HG03432 (cell line): ENCODE results near the gene ATXN7L3B.
A peak's percentile ranks its signal among the peaks of the same experiment; 100 is the strongest.
"Not testable (repeated sequence)": the region's sequence is repeated elsewhere in the genome, so short reads cannot be mapped to it uniquely, and the experiment has no call there.

Experiments
- ATAC-seq: cut with Tn5 transposase; IDR thresholded peaks from one replicate; pipeline ENCODE4 v1.9.1; 2021; ENCODE audit warnings: mild to moderate bottlenecking, moderate library complexity; ENCODE audit not compliant: unreplicated experiment

The ATXN7L3B gene, protein sequence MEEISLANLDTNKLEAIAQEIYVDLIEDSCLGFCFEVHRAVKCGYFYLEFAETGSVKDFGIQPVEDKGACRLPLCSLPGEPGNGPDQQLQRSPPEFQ

DNA sequence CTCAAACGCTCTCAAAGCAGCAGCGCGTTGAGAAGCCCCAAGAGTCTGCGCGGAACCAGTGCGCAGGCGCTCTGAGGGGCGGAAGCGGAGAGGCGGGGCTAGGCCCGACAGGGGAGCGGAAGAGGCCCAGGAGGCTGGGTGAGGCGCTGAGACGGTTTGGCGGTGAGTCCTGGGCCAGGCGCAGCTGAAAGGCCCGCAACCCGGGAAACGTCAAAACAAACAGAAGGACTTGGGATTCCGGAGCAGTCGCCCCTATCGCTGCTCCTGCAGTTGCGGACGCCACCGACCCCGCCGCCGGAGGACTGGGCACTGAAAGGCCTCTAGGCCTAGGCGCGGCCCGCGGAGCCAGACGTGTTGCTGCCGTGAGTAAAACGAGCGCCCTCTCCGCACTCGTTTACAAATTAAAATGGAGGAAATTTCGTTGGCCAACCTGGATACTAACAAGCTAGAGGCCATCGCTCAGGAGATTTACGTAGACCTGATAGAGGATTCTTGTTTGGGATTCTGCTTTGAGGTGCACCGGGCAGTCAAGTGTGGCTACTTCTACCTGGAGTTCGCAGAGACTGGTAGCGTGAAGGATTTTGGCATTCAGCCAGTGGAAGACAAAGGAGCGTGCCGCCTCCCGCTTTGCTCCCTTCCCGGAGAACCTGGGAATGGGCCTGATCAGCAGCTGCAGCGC, at the start of gene ATXN7L3B:
TSS of gene ATXN7L3B (plus strand) at position 129 of the 679 bp plus-strand sequence. CDS start at position 407, 278 bp downstream.
- peak; percentile 99 for ATAC-seq

DNA sequence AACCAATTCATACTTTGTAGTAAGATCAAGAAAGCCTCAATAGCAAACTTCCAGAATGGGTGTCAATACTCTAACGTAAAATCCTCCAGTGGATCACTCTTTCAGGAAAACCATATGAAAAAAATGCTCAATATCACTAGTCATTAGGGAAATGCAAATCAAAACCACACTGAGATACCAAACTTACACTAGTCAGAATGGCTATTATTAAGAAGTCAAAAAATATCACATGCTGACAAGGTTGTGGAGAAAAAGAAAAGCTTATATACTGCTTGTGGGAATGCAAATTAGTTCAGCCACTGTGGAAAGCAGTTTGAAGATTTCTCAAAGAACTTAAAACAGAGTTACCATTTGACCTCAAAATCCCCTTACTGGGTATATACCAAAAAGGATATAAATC, 49.5 kb upstream of the ATXN7L3B start:
- ATAC-seq, result peak; percentile 68

DNA sequence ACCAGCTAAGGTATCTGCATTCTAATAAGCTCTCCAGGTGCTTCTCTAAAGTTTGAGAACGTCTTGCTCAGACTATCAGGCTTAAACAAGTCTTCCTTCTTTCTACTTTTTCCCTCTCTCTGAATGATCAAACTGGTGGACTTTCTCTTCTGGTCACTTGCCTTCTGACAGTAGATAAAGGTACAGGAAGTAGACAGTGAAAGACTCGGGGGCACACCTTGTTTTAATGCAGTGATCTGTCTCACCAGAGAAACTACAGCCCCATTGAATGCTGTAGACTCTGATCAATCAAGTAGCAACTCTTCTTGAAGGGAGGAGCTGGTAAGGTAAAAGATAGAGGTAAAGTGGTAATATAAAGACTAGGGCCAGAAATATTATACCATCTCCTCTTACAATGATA, 48.1 kb upstream of the ATXN7L3B start:
- ATAC-seq, result no peak

DNA sequence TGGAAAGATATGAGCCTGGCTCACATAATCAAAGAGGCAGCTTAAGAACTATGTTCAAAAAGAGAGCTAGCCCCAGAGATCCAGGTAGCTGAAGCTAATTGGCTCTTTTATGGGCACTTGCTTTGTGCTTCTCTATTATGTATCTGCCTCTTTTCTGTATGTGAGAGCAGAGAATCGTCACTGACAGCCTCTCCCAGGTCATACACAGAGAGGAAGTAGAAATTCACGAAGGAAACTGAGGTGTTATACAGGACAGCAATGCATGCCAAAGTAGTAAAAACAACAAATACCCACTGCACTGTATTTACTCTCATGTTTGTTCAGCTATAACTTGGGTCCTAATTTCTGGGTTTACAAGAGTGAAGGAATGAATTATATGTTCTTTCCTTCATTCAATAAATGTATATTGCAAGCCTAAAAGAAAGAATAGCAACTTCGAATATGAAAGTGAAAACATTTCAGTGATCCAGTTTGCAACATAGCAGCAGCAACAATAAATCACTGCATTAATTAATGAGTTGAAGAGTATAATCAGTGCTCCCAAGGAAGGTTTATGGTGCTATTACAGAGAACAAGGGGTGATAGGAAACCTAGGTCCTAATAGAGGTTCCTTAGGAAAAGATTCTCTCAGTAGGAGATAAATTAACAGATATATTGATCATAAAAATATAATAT, 47.1 kb upstream of the ATXN7L3B start:
- peak; percentile 80 for ATAC-seq

DNA sequence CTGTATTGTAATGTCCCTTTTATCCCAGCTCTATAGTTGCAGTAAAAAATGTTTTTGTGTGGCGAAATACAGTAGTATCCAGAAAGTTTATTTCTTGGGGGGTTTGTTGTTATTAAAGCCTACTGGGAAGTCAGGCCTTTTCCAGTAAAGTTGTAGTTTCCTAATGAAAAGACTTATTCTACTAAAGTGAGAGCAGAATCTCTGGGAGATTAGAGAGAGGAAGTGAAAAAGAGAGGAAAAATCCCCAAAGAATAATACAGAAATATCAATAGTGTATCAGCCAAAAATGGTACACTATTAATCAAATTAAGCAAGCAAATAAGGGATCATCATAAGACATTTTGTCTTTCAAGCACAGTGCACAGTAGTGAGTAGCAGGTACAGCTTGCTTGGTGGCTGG, 46.3 kb upstream of the ATXN7L3B start:
- ATAC-seq, result no peak

DNA sequence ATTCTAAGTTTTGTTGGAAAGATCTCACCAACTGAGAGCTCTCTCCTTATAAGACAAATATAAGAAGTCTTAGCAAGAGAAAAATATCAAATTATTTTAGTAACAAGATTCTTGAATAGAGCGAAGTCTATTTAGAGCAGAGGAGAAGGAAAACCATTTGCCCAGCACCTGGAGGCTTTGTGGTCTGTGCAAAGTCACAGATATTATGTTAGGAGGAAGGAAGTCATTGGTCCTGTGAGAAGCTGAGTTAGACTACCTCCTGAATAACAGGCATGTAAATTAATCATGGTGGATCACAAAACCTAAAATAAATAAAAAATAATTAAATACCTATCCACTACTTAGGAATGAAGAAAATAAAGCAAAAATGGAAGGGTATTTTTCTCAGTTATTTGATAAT, 38.4 kb upstream of the ATXN7L3B start:
- no peak for ATAC-seq

DNA sequence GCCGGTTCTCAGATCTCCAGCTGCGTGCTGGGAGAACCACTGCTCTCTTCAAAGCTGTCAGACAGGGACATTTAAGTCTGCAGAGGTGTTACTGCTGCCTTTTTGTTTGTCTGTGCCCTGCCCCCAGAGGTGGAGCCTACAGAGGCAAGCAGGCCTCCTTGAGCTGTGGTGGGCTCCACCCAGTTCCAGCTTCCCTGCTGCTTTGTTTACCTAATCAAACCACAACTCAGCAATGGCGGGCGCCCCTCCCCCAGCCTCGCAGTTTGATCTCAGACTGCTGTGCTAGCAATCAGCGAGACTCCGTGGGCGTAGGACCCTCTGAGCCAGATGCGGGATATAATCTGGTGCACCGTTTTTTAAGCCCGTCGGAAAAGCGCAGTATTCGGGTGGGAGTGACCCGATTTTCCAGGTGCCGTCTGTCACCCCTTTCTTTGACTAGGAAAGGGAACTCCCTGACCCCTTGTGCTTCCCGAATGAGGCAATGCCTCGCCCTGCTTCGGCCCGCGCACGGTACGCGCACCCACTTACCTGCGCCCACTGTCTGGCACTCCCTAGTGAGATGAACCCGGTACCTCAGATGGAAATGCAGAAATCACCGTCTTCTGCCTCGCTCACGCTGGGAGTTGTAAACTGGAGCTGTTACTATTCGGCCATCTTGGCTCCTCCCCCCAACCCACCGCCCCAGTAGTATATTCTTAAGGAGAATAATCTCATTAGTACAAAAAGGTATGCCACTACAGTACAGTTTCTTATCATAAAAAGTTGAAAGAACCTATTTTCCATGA, 28.6 kb upstream of the ATXN7L3B start:
- not testable (repeated sequence) for ATAC-seq

DNA sequence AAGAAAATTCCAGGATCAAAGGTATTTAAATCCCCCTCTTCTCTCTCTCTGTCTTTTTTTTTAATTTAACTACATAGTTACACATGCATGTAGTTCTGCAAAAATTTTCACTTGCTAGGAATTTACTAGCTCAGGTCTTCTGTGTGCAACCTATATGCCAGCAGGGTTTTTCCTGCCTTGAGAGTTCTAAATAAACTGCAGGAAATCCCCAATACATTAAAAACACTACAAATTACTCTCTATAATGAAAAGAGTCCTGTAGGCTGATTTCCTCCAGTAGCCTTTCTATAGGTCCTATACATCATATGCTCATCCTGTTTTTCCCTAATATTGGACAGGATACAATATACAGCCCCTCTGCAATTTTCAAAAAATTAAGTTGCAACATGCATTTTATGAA, 27.7 kb upstream of the ATXN7L3B start:
- no peak for ATAC-seq

DNA sequence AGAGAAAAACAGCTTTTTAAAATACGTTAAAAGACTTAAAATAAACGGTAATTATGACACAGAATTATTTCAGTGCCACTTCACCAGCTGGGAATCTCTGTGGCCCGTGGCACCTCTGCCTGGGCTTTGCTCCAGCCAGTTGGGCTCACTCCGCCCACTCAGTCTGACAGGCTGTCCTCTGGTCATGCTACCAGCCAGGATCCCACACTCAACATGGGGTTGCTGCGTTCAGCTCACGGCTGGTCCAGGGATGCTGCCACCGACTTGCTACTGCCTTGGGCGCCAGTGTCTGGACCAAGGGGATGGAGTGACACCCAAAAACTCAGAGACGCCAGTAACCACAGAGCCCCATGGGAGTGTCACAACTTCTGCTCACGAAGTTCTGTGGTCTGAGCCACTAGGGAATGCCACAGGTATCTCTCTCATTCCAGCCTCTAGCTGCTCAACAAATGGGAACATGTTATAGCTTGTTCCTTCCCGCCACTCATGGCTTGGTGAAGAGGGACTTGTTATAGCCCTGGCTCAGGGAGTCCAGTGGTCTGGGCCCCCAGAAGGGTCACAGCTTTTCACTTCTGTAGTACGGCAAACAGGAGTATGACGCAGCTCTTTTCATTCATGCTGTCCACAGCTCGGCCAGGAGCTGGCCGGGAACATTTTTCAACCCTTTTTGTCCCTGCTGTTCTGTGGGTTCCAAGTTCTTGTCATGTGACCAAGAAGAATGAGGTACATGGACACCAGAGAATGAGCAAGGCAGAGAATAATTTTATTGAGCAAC, 23.4 kb upstream of the ATXN7L3B start:
- ATAC-seq, result no peak

DNA sequence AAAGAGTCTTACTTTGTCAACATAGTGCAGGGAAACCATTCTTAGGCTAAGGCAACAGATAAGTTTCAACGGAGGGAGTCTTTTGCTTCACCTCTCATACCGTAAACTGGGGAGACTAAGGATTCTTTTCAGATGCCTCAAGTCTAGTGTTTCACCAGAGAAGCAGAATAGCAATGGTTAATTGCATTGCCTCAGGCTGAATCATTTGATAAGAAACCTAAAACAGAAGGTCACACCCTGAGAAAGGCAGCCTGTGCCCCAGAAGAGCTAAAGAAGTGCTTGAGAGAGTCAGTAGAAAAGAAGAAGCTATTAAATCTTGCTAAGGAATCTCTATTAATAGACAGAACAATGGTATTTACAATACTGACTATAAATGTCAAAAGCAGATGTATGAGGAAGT, 21.8 kb upstream of the ATXN7L3B start:
- no peak for ATAC-seq

DNA sequence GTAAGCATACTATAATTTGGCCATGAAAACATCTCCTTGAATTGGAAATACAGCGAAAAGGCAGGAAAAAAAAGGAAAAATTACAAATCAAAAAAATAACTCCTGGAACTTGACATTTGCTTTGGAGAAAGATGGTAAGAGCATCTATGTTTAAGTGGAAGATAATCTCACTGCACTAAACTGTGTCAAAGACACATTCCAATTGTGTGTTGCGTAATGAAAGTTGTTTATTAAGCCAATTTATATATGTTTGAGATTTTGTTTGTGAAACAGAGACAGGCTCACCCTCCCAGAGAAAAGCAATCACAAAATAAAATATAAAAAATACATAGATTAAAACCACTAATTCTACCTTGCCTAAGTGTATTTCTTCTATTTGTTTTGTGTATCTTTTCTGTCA, 11.1 kb upstream of the ATXN7L3B start:
- no peak for ATAC-seq

DNA sequence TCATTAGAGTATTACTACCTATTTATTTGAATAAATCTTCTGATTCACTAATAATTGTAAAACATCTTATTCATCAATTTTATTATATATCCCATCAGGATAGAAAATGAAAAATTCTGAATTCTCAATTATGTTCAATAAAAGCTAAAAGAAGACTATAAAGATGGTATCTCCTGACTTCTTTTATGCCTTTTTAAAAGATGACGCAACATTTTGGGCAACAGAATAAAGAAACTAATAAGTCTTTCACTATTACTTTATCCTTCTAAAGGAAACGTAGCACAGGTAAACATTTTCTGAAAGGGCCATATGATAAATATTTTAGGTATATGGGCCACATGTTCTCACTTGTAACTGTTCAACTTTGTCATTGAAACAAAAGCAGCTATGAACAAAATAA, 10.1 kb upstream of the ATXN7L3B start:
- no peak for ATAC-seq

DNA sequence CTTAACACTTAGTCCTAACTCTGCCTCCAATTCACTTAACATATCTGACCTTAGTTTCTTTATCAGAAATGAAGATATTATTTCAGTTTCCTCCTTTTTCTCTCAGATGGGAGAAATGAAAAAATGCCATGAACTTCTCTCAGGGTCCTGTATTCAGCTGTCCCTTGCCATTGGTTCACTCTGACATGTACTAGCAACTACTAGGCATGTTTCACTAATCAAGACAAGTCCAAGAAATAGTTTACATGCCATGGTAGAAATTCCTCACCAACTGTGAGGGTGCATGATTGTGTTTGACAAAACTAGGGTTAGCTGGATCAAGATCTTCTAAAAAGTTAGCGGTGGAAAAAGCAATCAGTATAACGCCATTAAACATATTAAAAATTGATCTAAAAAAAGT, 7.0 kb upstream of the ATXN7L3B start:
- no peak for ATAC-seq

DNA sequence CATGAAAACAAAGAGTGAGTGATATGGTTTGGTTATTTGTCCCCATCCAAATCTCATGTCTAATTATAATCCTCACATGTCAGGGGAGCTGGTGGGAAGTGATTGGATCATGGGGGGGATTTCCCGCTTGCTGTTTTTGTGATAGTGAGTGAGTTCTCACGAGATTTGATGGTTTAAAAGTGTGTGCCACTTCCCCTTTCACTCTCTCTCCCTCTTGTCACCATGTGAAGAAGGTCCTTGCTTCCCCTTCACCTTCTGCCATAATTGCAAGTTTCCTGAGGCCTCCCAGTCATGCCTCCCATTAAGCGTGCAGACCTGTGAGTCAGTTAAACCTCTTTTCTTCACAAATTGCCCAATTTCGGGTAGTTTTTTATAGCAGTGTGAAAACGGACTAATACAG, 2.1 kb upstream of the ATXN7L3B start:
- no peak for ATAC-seq

DNA sequence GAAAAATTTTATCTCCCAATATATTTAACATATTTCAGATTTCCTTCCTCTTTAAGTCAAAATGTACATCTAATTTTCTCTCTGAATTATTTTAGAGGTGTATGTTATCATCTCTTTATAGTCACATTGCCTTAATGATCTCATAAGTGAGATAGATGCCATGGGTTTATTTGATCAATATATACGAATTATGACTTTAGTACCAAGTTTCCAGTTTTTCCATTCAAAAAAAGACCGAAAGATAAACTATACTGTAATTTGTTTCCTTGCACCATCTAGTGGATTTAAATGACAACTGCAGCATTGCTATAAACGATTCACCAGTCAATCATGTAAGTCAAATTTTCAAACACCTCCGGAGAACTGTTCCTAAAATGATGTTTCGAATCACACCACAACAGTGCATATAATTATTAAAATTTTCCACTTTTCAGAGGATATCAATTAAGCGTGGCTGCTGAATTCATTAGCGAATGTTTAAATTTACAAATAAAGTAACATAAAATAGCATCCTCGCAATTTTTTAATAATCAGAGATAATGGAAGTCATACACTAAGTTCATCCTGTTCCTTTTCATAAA, 419 bp upstream of the ATXN7L3B start:
- ATAC-seq, result peak; percentile 61

DNA sequence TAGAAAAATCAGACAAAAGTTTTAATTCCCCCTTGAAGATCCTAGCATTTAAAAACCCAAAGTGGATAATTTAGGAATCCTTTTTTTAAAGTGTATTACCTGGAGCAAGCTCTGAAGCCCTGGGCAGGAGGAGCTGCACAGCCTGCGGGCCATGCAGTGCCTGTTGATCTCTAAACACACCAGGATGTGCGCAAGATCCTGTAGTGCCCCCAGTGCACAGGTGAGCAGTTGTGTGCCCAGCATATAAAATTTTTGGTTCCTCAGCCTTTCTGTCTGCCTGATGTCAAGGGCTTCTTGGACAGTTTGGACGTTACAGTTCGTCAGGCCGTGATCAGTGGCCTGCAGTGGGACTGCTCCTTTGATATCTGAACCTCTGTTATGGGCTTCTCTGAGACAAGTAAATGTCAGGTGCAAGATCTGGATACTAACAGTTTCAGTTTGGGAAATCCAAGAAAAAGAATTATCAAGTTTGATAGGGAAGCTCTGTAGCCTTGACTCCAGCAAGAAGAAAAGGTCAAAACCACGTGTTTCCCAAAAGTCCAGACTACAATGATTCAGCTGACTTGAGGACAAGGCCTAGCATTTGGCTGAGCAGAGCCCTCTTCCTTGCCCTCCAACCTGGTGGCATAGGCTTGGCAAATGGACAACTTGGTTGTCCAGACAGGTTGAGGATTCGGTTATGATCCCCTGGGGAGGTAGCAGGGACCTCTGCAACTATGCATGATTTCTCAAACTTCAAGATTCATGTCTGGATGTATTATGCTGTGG, 1.0 kb downstream of the ATXN7L3B start:
- ATAC-seq, result peak; percentile 15

DNA sequence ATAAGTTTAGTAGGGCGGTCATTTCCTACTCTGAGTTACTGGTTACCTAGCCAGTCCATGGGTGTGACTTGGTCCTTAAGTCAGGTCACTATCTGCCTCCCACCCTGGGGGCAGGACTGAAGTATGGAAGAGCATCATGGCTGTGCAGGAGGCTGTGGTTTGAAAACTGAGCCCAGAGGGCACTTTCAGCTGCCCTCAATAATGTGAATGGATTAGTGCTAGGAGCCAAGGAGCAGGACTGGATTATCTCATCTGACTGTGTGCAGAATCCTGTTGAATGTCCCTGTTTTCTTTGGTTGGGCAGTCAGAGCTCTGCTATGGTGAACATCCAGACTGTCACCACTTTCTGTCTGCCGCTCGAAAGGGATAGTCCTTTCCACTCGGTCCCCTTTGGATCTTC, 1.6 kb downstream of the ATXN7L3B start:
- no peak for ATAC-seq

DNA sequence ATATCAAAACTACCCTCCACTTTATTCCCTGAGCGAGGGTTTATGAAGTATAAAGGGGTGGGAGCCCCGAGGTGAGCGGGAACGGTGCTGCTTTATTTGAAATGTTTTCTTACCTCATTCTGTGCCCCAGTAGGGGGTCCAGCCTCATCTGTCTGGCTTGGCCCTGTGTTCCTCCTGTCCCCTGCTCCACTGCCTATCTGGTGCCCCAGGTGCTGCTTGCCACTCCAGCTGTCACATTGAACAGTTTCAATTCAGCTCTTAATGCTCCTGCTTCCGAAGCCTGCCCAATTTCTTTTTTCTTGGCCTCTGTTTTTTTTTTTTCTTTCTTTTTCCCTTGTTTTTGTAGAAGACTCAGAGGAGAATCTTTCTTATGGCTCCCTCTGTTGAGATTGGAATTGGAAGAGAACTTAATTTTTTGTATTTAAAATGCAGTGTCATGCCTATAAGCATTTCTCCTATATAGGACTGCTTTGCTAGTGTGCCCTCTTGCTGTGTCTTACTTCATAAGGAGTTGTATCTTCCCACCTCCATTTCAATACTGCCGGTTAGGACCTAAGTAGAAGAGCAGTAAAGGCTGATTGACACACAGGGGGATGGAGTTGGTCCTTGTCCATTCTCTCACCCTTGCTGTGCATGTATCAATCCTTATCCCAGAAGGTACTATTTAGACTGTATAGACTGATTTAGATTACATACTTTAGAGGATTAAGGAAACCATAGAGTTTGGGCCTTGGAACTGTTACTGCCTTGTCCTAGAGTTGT, 2.3 kb downstream of the ATXN7L3B start:
- no peak for ATAC-seq

DNA sequence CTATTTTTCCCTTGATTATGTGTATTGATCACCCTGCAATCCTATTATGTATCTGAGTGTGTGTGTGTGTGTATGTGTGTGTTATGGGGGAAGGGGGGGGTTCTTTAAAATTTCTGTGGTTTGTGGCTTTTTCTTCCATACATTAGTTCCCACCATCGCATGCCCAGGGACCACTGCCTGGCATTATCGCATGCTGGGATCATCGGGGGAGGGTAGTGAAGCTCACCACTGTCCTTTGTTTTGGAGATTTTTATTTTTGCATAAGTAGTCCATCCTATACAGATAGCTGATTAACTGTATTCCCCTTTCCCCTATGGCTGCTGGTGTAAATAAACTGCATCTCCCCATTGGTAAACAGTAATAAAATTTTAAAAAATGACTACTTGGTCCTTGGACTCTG, 3.4 kb downstream of the ATXN7L3B start:
- ATAC-seq, result no peak
